B cell (primary cell): ENCODE measurements around the gene KSR2. TPM values are rescaled to one million over a fixed set of nuclear protein-coding genes. Genes with fewer than 3 reads are reported as not detected.
A peak's percentile ranks its signal among the peaks of the same experiment; 100 is the strongest.

Experiments used
- ATAC-seq: fragments of 200-7000 bp; cut with Tn5 transposase; one replicate; pipeline ENCODE4 v1.10.0; 2021; ENCODE audit warnings: low read depth, mild to moderate bottlenecking, moderate number of reproducible peaks, moderate library complexity
- CTCF ChIA-PET: fragments of 350-600 bp; sonication (Branson Sonifier 250); formaldehyde crosslinking; loops from one replicate; lab custom pipeline; 2021; ENCODE audit warnings: antibody characterized with exemption, inconsistent platforms; lab: Charles Lee
- POLR2A ChIA-PET: fragments of 350-600 bp; sonication (Branson Sonifier 250); formaldehyde crosslinking; loops from one replicate; lab custom pipeline; 2021; ENCODE audit warnings: antibody characterized with exemption; lab: Charles Lee
- DNase-seq: peaks from one replicate; pipeline ENCODE4 v3.0.0; 2013
- H2AFZ ChIP-seq: 2 replicates; pipeline ENCODE4 v1.6.1; 2012; ENCODE audit warnings: mild to moderate bottlenecking, low read depth, low read length; ENCODE audit not compliant: insufficient read depth, poor library complexity, severe bottlenecking
- H3K27ac ChIP-seq, 2 donors: 1 replicate in 1 of 2; 2 replicates in 1 of 2; pipeline ENCODE4 v1.5.1; 2012 to 2013; ENCODE audit warnings: low read length in 2 of 2, mild to moderate bottlenecking in 2 of 2, moderate library complexity in 1 of 2
- H3K27me3 ChIP-seq, 4 experiments: fragments of 200-600 bp in 1 of 4; sonication (generic) in 1 of 4; replicated peaks in 1 of 4; 1 replicate in 2 of 4; 2 replicates in 2 of 4; pipeline versions ENCODE4 v1.6.1 to v1.7.0; 2013 to 2016; ENCODE audit warnings: low read length in 3 of 4, mild to moderate bottlenecking in 2 of 4, mixed read lengths in 1 of 4, moderate library complexity in 1 of 4; ENCODE audit not compliant: insufficient read depth in 4 of 4, control insufficient read depth in 3 of 4; ENCODE audit errors: control extremely low read depth in 1 of 4
- H3K36me3 ChIP-seq, 2 experiments: replicated peaks in 1 of 2; 1 replicate in 1 of 2; 2 replicates in 1 of 2; pipeline versions ENCODE4 v1.6.1 to v1.7.1; 2013; ENCODE audit warnings: low read length in 1 of 2; ENCODE audit not compliant: insufficient read depth in 2 of 2, control insufficient read depth in 1 of 2; ENCODE audit errors: control extremely low read depth in 1 of 2, extremely low read depth in 1 of 2
- H3K4me1 ChIP-seq, 2 donors: fragments of 200-600 bp in 1 of 2; sonication (generic) in 1 of 2; 1 replicate in 1 of 2; 2 replicates in 1 of 2; pipeline versions ENCODE4 v1.5.1 to v1.6.1; 2013 to 2017; ENCODE audit warnings: low read length in 2 of 2; ENCODE audit not compliant: control insufficient read depth in 2 of 2, insufficient read depth in 2 of 2
- H3K4me2 ChIP-seq: replicated peaks from 2 replicates; pipeline ENCODE3; 2012; ENCODE audit warnings: mild to moderate bottlenecking, low read depth, low read length; ENCODE audit not compliant: poor library complexity, severe bottlenecking
- H3K4me3 ChIP-seq, 5 experiments: fragments of 200-600 bp in 1 of 5; sonication (generic) in 1 of 5; 1 replicate in 3 of 5; 2 replicates in 2 of 5; pipeline versions ENCODE4 v1.5.1 to v1.7.0; 2011 to 2016; ENCODE audit warnings: low read length in 4 of 5, mild to moderate bottlenecking in 4 of 5, low read depth in 2 of 5, control low read depth in 1 of 5, moderate library complexity in 1 of 5; ENCODE audit not compliant: insufficient read depth in 1 of 5; ENCODE audit errors: control extremely low read depth in 1 of 5, extremely low read depth in 1 of 5
- H3K79me2 ChIP-seq: fragments of 200-600 bp; sonication (generic); one replicate; pipeline ENCODE4 v1.6.0; 2016; ENCODE audit warnings: low read length; ENCODE audit not compliant: control insufficient read depth, insufficient read depth
- H3K9ac ChIP-seq: fragments of 200-600 bp; sonication (generic); 2 replicates; pipeline ENCODE4 v1.6.1; 2017; ENCODE audit warnings: mild to moderate bottlenecking, low read length, moderate library complexity
- H3K9me3 ChIP-seq, 3 donors: one replicate each; pipeline versions ENCODE4 v1.6.1 to v1.7.1; 2013; ENCODE audit warnings: low read length in 2 of 3; ENCODE audit not compliant: control insufficient read depth in 2 of 3, insufficient read depth in 1 of 3; ENCODE audit errors: control extremely low read depth in 1 of 3
- H4K20me1 ChIP-seq: 2 replicates; pipeline ENCODE4 v1.6.0; 2012; ENCODE audit warnings: mild to moderate bottlenecking, low read length; ENCODE audit not compliant: insufficient read depth, control insufficient read depth, poor library complexity, severe bottlenecking
- H3K27ac Mint-ChIP-seq: one replicate; pipeline ENCODE4 v1.8.0; 2021; ENCODE audit warnings: mixed read lengths
- H3K27me3 Mint-ChIP-seq: one replicate; pipeline ENCODE4 v1.8.0; 2021; ENCODE audit warnings: mixed read lengths
- H3K4me1 Mint-ChIP-seq: one replicate; pipeline ENCODE4 v1.8.0; 2021; ENCODE audit warnings: mixed read lengths
- H3K4me3 Mint-ChIP-seq: one replicate; pipeline ENCODE4 v1.8.0; 2021; ENCODE audit warnings: mixed read lengths
- H3K9me3 Mint-ChIP-seq: one replicate; pipeline ENCODE4 v1.8.0; 2022; ENCODE audit warnings: mixed read lengths; ENCODE audit not compliant: insufficient read depth
- EZH2 ChIP-seq: IDR thresholded peaks from 2 replicates; pipeline ENCODE4 v1.6.1; 2012; ENCODE audit warnings: borderline replicate concordance, low read depth, mild to moderate bottlenecking, moderate library complexity, low read length; ENCODE audit not compliant: insufficient read depth, poor library complexity, severe bottlenecking
- WGBS: methylation state at CpG from one replicate; pipeline ENCODE4 v1.1.5; 2013; ENCODE audit warnings: missing lambda C conversion rate; ENCODE audit not compliant: insufficient coverage; 5-methylcytosine and 5-hydroxymethylcytosine counted together
- intact Hi-C: fragments of 100-400 bp; cut with micrococcal nuclease; formaldehyde crosslinking; loops from one replicate; pipeline ENCODE4 v1.10.0; 2022
- polyA plus RNA-seq: library from polyadenylated mRNA; depleted of rRNA; stranded (reverse); fragments of >200 nt; gene quantifications from 2 replicates; pipeline ENCODE4 v1.2.3, GENCODE V29; 2012
- total RNA-seq, 2 donors: library from RNA; stranded (reverse); fragments of 120-200 nt in 1 of 2; gene quantifications; 1 replicate in 1 of 2; 2 replicates in 1 of 2; pipeline versions ENCODE4 v1.2.3 to v1.2.4, GENCODE V29; 2013 to 2022
- TF ChIP-seq, protein P1 (sequence below): fragments of 200-600 bp; IDR thresholded peaks from one replicate; pipeline ENCODE4 v1.8.0; 2022; ENCODE audit warnings: antibody characterized with exemption, mild to moderate bottlenecking

Gene KSR2
- total and polyA plus RNA-seq, 2 donors (not counting 1 experiment from before 2014, with no cell fraction given): not detected

GRCh38 chr12:118016424-118017264, 47.9 kb upstream of the KSR2 start, which contains the start of gene RFC5:
RFC5 (plus strand) TSS chr12:118016703; CDS start chr12:118016828, 125 bp downstream.
- CTCF ChIA-PET: interaction anchor here (0.6 to 1.6 kb wide), 2 partner anchors 105 to 672 kb away, joined by 3 to 5 read pairs; no protein-coding TSS in a partner anchor
- peak within 1 kb of the TSS; percentile 51 to 92 (median 81) for H3K4me3 ChIP-seq
- H3K27ac ChIP-seq: peak within 1 kb of the TSS in 1 of 2 donors; percentile 71

More at GRCh38 chr12:118016424-118017264, 47.9 kb upstream of the KSR2 start, which contains the start of gene RFC5:
- DNase-seq: peak; percentile 98
- Histone ChIP-seq H3K27me3 (no peaks in the 10 kb centered on the region), H3K4me1 (peaks cover 11 to 16% of the 10 kb centered on the region in 2 donors), H4K20me1 (no peaks in the 10 kb centered on the region), H3K36me3 (peaks cover 0 to 20% of the 10 kb centered on the region in 2 experiments), H3K9ac (peak within 1 kb of the TSS; percentile 83), H2AFZ (peak within 1 kb of the TSS; percentile 97), H3K79me2 (peaks cover 20% of the 10 kb centered on the region), H3K4me2 (peak within 1 kb of the TSS; percentile 88), H3K9me3 (no peaks in the 10 kb centered on the region)
- ATAC-seq: peak; percentile 98
- Mint-ChIP-seq H3K9me3 (no peaks in the 10 kb centered on the region), H3K4me1 (peaks cover 16% of the 10 kb centered on the region), H3K4me3 (peak within 1 kb of the TSS; percentile 91), H3K27ac (peak within 1 kb of the TSS; percentile 95), H3K27me3 (no peaks in the 10 kb centered on the region)
- POLR2A ChIA-PET: interaction anchor here (0.5 kb wide), 1 partner anchor 1821 kb away, joined by 5 read pairs; no protein-coding TSS in a partner anchor
- under 1% methylated on average over 54 of the region's 61 CpGs for WGBS
- TF ChIP-seq, protein P1, sequence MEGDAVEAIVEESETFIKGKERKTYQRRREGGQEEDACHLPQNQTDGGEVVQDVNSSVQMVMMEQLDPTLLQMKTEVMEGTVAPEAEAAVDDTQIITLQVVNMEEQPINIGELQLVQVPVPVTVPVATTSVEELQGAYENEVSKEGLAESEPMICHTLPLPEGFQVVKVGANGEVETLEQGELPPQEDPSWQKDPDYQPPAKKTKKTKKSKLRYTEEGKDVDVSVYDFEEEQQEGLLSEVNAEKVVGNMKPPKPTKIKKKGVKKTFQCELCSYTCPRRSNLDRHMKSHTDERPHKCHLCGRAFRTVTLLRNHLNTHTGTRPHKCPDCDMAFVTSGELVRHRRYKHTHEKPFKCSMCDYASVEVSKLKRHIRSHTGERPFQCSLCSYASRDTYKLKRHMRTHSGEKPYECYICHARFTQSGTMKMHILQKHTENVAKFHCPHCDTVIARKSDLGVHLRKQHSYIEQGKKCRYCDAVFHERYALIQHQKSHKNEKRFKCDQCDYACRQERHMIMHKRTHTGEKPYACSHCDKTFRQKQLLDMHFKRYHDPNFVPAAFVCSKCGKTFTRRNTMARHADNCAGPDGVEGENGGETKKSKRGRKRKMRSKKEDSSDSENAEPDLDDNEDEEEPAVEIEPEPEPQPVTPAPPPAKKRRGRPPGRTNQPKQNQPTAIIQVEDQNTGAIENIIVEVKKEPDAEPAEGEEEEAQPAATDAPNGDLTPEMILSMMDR: no peak
- no peak for TF ChIP-seq EZH2
- intact Hi-C loops: loop anchor here (1.0 to 2.0 kb wide), 4 partner anchors 44 to 1650 kb away; partner anchors contain the start of genes PEBP1 and SUDS3
